ENCODE data around the gene GLI3.

GRCh38 chr7:42128703-42129102, 108.3 kb downstream of the GLI3 start:
- TF ChIP-seq CTCF (conservative IDR thresholded peaks at IDR 0.05 in 1 of 2, IDR thresholded peaks at IDR 0.05 in 1 of 2; ENCODE audit: low read depth in 1 of 2, low read length in 2 of 2) (peak in 1 of 2 donors; percentile 30), EZH2 (IDR thresholded peaks at IDR 0.05; ENCODE audit: low read length, missing control alignments) (no peak)

All from fibroblast of lung (primary cell).